ENCODE data around the gene PATE4. TPM values are rescaled to one million over a fixed set of nuclear protein-coding genes. Genes with fewer than 3 reads are reported as not detected.

Gene PATE4
- not detected in 2 replicates for total RNA-seq

GRCh38 chr11:125833016-125833415 is at the start of gene PATE4:
PATE4 (plus strand) TSS chr11:125833316; CDS start chr11:125833360, 44 bp downstream.

GRCh38 chr11:125787827-125788226 is 45.3 kb upstream of the PATE4 start, which contains the start of gene PATE3:
PATE3 (plus strand) TSS chr11:125788127; CDS start chr11:125788152, 25 bp downstream.

GRCh38 chr11:125887373-125888324 is 54.5 kb downstream of the PATE4 start, which contains the start of gene HYLS1:
HYLS1 (plus strand) TSS chr11:125887668; CDS start chr11:125899369, 11,701 bp downstream.

Other genes with a start within 250 kb of the PATE4 start
- 291 and 321 TPM in 2 replicates for gene STT3A, start 240.5 kb upstream of the PATE4 start, total RNA-seq
- 58.9 and 82.5 TPM in 2 replicates for gene CHEK1, start 208.2 kb upstream of the PATE4 start, total RNA-seq
- gene ACRV1, start 152.5 kb upstream of the PATE4 start, total RNA-seq: not detected in 2 replicates
- not detected in 2 replicates for gene PATE1, start 87.0 kb upstream of the PATE4 start, total RNA-seq
- gene PATE2, start 54.5 kb upstream of the PATE4 start, total RNA-seq: 0.13 and 0.50 TPM in 2 replicates
- not detected in 2 replicates for gene PATE3, start 45.2 kb upstream of the PATE4 start, total RNA-seq
- gene HYLS1, start 54.4 kb downstream of the PATE4 start, total RNA-seq: 8.9 and 15.3 TPM in 2 replicates
- 14.6 and 15.8 TPM in 2 replicates for gene PUS3, start 69.9 kb downstream of the PATE4 start, total RNA-seq
- not detected in 2 replicates for gene DDX25, start 71.2 kb downstream of the PATE4 start, total RNA-seq
- gene VSIG10L2, start 112.7 kb downstream of the PATE4 start, total RNA-seq: not detected in 2 replicates
- 3.6 TPM in 2 replicates for gene CDON, start 229.6 kb downstream of the PATE4 start, total RNA-seq

Data from thoracic aorta endothelial cell (primary cell).